GM19099 (cell line): ENCODE results near the gene SLC13A5.

ENCODE experiments used
- POLR2A ChIP-seq: IDR thresholded peaks from 3 replicates; pipeline ENCODE4 v1.6.1; 2011; ENCODE audit warnings: low read depth; ENCODE audit not compliant: insufficient read length; ENCODE audit errors: extremely low read depth

SLC13A5 gene

GRCh38 chr17:6677946-6678345 lies 35.2 kb downstream of the SLC13A5 start:
- TF ChIP-seq POLR2A: no peak

DNA sequence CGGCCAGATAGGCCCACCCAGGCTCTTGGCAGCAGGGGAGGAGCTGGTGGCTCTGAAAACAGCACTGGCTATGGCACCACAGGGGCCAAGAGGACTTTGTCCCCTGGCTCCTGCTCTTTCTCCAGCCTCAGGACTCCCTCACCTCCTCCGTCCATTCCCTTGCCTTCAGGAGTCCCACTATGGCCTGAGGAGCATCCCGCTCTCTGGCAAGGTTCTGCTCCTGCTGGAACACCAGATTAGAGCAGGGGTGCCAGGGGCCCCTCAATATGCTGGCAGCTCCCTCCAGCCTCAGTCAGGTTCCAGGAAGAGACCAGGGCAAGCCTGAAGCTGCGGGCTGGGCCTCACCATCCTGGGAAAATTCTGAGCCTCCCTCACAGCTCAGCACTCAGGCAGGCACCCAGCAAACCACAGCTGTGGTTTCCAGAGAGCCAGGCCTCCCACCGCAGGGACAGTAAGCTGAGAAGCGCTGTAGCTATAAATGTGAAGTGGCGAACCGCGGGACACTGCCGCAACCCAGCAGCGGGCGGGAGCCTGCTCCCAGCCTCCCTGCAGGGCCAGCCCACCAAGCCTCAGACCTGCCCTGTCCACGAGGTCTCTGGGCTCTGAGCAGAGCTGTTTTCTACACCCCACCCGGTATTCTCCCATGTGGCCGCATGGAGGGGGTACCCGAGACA lies 35.9 kb downstream of the SLC13A5 start:
- TF ChIP-seq POLR2A: no peak

DNA sequence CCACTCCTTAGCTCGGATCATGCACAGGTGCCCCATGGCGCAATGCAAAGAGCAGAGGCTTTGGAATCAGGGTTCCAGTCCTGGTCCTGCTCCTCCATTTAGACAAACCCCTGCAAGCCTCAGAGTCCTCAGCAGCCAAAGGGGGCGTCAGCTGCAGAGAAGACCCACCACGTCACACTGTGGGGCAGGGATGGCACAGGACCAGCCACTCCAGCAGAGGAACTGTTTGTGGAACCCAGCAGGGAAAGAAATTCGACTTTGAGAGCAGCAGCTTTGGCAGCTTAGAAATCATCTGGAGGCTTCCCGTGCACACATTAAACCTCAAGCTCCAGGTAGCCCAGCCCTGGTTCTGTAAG lies 36.4 kb downstream of the SLC13A5 start:
- TF ChIP-seq POLR2A: no peak

GRCh38 chr17:6675201-6675825 lies 37.9 kb downstream of the SLC13A5 start:
- no peak for TF ChIP-seq POLR2A

DNA sequence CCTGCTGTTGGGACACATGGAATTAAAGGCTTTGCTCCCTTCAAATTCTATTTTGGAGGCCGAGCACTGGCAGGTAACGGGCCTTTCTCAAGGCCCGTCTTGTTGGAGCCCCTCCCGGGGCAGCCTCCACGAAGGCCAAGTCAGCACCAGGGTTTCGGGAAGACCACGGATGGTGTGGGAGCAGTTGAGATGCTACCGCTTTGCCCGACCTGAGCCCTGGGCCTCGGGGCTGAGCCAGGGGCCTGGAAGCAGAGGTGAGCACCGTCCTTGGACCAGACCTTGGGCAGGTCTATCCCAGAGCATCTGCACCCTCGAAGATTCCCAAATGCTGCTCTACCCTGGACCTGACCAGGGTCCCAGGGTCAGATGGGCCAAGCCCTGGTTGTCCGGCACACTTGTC lies 38.6 kb downstream of the SLC13A5 start:
- TF ChIP-seq POLR2A: no peak

GRCh38 chr17:6671431-6671830 lies 41.7 kb downstream of the SLC13A5 start:
- TF ChIP-seq POLR2A: no peak

DNA sequence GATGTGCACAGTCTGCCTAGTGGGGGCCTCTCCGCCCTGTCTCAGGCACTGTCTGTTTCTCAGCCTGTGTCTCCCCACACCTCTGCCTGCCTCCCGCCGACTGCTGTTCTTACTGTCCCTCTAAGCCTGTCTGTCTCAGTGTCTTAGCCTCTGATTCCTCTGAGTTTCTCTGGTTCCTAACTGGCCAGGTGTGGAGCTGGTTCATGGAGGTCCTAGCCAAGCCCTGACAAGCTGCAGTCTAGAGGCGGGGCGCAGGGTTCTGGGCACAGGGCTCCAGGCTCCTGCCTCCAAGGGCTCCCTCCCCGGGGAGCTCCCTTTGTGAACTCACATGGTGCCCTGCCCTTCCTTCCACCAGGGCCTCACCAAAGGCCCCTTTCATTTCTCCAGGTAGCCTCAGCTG lies 42.2 kb downstream of the SLC13A5 start:
- no peak for TF ChIP-seq POLR2A

- no peak for TF ChIP-seq POLR2A
These were observed 42.6 kb downstream of the SLC13A5 start for GRCh38 chr17:6670571-6670970.

DNA sequence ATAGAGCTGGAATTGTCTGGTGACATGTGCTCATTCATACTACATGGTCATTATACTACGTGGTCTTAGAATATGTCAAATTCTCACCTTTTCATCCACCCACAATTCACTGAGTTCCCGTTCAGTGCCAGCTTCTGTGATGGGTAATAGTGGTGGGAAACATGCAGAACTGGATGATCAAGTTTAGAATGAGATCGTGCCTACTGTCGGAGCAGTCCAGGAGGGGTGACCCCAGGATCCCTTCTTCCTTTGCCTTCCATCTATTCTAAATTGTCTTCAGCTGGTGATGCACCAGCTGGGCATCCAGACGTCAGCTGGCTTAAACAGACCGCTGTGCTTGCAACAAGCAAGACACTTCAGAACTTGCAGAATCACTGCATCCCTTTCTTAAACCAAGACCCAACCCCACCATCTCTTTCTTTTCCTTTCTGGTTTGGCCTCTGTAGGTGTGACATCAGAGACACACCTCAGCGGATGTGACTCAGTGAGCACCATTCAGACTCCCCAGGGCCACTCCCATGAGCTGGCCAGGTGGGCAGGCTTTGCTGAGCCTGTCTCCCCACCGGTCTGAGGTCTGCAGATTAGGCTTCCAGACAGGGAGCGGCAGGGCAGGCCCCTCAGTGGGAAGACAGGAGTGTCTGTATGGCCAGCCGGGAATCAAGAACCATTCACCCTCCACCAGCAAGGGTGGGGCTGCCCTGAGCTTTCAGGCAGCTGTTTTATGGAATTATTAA lies 43.5 kb downstream of the SLC13A5 start:
- no peak for TF ChIP-seq POLR2A

GRCh38 chr17:6668727-6669425 lies 44.3 kb downstream of the SLC13A5 start:
- no peak for TF ChIP-seq POLR2A

DNA sequence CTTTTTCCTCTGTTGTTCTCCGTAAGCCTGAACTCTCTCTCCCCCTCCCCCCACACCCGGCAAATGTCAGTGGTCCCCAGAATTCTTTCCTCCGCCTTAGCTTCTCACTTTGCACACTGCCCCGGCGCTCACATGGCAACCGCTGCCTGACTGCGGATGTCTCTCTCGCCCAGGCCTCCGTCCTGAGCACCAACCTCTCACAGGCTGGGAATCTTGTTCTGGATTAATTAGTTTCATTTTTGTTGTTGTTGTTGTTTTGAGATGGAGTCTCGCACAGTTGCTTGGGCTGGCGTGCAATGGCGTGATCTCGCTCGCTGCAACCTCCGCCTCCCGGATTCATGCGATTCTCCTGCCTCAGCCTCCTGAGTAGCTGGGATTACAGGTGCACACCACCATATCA lies 45.0 kb downstream of the SLC13A5 start:
- no peak for TF ChIP-seq POLR2A

DNA sequence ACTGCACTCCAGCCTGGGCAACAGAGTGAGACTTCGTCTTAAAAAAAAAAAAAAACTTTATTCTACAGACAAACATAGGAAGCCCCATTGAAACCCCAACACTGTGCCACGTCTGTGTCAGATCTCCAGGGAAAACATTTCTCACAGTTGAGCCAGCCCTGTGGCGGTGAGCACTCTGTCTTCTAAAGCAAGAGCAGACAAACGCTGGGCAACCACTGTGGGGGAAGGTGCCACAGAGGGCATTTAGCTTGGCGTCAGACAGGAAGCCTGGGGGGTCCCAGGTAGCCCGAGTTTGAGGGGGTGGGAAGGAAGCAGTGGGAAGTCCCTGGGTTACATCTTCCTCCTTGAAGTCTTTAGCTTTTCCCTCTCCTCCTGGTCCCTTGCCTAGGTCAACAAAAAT lies 45.7 kb downstream of the SLC13A5 start:
- TF ChIP-seq POLR2A: no peak

DNA sequence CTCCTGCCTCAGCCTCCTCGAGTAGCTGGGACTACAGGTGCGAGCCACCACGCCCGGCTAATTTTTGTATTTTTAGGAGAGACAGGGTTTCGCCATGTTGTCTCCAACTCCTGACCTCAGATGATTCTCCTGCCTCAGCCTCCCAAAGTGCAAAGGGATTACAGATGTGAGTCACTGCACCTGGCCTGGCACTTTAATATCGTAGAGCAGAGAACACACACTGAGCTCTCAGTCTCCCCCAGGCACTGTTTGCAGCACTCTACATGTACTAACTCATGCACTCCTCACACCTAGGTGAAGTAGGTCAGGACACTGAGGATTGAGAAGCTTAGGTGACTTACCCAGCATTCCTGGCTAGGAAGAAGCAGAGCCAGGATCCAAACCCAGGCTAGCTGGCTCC lies 46.6 kb downstream of the SLC13A5 start:
- no peak for TF ChIP-seq POLR2A

DNA sequence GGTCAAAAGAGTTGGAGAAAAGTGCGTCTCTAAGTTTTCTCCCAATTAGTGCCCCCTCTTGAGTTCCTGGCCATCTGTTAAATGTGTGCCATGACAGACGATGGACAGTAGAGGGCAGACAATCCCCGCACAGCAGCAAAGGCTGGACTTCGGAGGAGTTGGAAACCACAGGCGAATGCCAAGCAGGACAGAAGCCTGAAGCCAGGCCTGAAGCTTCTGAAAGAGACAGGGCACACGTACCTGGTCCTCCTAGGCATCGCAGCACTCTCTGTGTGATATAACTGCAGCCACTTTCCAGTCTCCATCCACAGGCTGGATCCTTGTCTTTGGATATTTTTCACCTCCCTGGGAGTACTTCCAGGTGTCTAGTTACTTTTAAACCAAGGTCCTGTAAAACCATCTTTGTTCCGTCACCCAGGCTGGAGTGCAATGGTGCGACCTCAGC lies 47.1 kb downstream of the SLC13A5 start:
- no peak for TF ChIP-seq POLR2A

GRCh38 chr17:6661464-6661848 lies 51.7 kb downstream of the SLC13A5 start:
- TF ChIP-seq POLR2A: no peak
